ENCODE measurements around the gene PGLYRP4. TPM values are rescaled to one million over a fixed set of nuclear protein-coding genes. Genes with fewer than 3 reads are reported as not detected.
A peak's percentile ranks its signal among the peaks of the same experiment; 100 is the strongest.

Gene PGLYRP4
- total RNA-seq, 1 experiment from 2014 or later: not detected

DNA sequence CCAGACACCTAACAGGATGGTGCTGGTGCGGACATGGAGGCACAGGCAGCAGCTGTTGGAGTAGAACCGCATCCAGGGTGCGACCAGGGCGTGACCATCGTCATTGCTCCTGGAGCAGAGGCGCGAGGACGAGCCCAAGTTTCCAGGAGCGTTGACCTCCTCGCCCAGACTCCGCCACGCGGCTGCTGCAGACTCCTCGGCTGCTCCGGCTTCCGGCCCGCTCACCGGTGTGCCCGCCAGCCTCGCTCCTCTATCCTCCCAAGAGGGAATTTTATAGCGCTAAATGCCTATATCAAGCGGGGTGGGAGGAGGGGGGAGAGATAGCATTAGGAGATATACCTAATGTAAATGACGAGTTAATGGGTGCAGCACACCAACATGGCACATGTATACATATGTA is 32.1 kb upstream of the PGLYRP4 start:
- DNase-seq (ENCODE audit: low spot score): no peak
- BruUV-seq (replicated peaks): no TSS peak
- H3K4me1 ChIP-seq (ENCODE audit: insufficient read depth, low read length, poor library complexity, severe bottlenecking): no peaks in the 10 kb centered on the region
- intact Hi-C loops (cut with micrococcal nuclease; ENCODE audit: unreplicated experiment): no loop called here
- TF ChIP-seq, protein P1, sequence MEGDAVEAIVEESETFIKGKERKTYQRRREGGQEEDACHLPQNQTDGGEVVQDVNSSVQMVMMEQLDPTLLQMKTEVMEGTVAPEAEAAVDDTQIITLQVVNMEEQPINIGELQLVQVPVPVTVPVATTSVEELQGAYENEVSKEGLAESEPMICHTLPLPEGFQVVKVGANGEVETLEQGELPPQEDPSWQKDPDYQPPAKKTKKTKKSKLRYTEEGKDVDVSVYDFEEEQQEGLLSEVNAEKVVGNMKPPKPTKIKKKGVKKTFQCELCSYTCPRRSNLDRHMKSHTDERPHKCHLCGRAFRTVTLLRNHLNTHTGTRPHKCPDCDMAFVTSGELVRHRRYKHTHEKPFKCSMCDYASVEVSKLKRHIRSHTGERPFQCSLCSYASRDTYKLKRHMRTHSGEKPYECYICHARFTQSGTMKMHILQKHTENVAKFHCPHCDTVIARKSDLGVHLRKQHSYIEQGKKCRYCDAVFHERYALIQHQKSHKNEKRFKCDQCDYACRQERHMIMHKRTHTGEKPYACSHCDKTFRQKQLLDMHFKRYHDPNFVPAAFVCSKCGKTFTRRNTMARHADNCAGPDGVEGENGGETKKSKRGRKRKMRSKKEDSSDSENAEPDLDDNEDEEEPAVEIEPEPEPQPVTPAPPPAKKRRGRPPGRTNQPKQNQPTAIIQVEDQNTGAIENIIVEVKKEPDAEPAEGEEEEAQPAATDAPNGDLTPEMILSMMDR (conservative IDR thresholded peaks at IDR 0.05; ENCODE audit: low read depth, low read length): no peak
- no peak for TF ChIP-seq EZH2 (IDR thresholded peaks at IDR 0.05; ENCODE audit: borderline replicate concordance, low read depth, low read length, poor library complexity, severe bottlenecking)
- H3K27ac ChIP-seq (ENCODE audit: low read depth, low read length, poor library complexity, severe bottlenecking): no peak overlapping the region
- CTCF ChIA-PET: no interaction called here
- peaks cover 73% of the 10 kb centered on the region for H3K27me3 ChIP-seq (replicated peaks; ENCODE audit: insufficient read depth, low read depth, low read length, poor library complexity)
- POLR2A ChIA-PET (ENCODE audit: low non-redundant PET): no interaction called here
- H3K9me3 ChIP-seq (ENCODE audit: low read depth, low read length, poor library complexity, severe bottlenecking): peaks cover 7% of the 10 kb centered on the region
- no peaks in the 10 kb centered on the region for H3K36me3 ChIP-seq (ENCODE audit: insufficient read depth, low read length, poor library complexity, severe bottlenecking)
- H3K4me3 ChIP-seq (ENCODE audit: low read depth, low read length, poor library complexity, severe bottlenecking): no peak overlapping the region

DNA sequence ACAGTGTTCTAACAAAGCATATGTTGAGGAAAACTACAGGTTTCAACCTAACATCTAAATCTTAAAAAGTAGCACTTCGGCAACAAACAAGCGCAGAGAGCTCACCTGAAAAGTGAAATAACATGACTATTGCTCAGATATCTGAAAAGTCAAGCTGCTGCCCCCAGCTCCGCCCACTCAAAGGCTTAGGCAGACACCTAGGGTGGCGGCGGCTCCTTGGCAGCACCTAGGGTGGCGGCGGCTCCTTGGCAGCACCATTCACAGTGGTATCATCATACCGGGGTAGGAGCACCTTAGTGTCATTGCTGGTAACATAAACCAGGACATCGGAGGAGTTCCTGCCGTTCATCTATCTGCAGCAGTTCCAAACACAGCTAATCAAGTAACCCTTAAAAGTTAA is 30.9 kb upstream of the PGLYRP4 start:
- DNase-seq (ENCODE audit: low spot score): no peak

DNA sequence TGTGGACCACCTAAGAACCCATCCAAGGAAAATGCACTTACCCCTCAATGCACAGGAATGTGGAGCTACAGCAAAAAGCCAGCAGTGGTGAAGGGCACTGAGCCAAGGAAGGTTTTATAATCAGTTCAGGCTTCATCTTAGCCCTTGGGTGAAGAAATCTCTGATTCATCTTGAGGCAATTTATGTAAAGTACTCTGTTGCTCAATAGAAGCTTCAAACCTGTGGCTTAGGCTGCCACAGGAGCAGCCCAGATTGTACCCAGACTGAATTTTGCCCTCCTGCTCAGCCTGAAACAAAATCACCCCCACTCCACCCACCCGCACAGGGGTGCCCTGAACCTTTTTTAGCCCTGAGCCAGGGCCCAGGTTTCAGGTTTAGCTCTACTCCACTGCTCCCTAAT is 26.9 kb upstream of the PGLYRP4 start, which contains the start of gene S100A12:
Gene S100A12, minus strand, starts transcription at position 111 of the 400 bp plus-strand sequence. CDS start 1,029 bp downstream, outside the sequence.
- DNase-seq (ENCODE audit: low spot score): peak; percentile 30
- no peak within 1 kb of the TSS for H3K4me3 ChIP-seq (ENCODE audit: low read depth, low read length, poor library complexity, severe bottlenecking)
- H3K9me3 ChIP-seq (ENCODE audit: low read depth, low read length, poor library complexity, severe bottlenecking): no peaks in the 10 kb centered on the region
- no peaks in the 10 kb centered on the region for H3K36me3 ChIP-seq (ENCODE audit: insufficient read depth, low read length, poor library complexity, severe bottlenecking)
- ChIA-PET POLR2A (ENCODE audit: low non-redundant PET) (no interaction called here), CTCF (no interaction called here)
- H3K27ac ChIP-seq (ENCODE audit: low read depth, low read length, poor library complexity, severe bottlenecking): no peak within 1 kb of the TSS
- H3K27me3 ChIP-seq (replicated peaks; ENCODE audit: insufficient read depth, low read depth, low read length, poor library complexity): peaks cover 43% of the 10 kb centered on the region
- BruUV-seq (replicated peaks): no TSS peak
- no peaks in the 10 kb centered on the region for H3K4me1 ChIP-seq (ENCODE audit: insufficient read depth, low read length, poor library complexity, severe bottlenecking)
- intact Hi-C loops (cut with micrococcal nuclease; ENCODE audit: unreplicated experiment): no loop called here
- TF ChIP-seq, protein P1 (conservative IDR thresholded peaks at IDR 0.05; ENCODE audit: low read depth, low read length): no peak
- no peak for TF ChIP-seq EZH2 (IDR thresholded peaks at IDR 0.05; ENCODE audit: borderline replicate concordance, low read depth, low read length, poor library complexity, severe bottlenecking)

More for the DNA sequence above, 30.9 kb upstream of the PGLYRP4 start:
- Histone ChIP-seq H3K36me3 (ENCODE audit: insufficient read depth, low read length, poor library complexity, severe bottlenecking) (no peaks in the 10 kb centered on the region), H3K4me1 (ENCODE audit: insufficient read depth, low read length, poor library complexity, severe bottlenecking) (no peaks in the 10 kb centered on the region), H3K27me3 (replicated peaks; ENCODE audit: insufficient read depth, low read depth, low read length, poor library complexity) (peaks cover 64% of the 10 kb centered on the region), H3K27ac (ENCODE audit: low read depth, low read length, poor library complexity, severe bottlenecking) (no peak overlapping the region), H3K9me3 (ENCODE audit: low read depth, low read length, poor library complexity, severe bottlenecking) (peaks cover 7% of the 10 kb centered on the region), H3K4me3 (ENCODE audit: low read depth, low read length, poor library complexity, severe bottlenecking) (no peak overlapping the region)
- ChIA-PET CTCF (no interaction called here), POLR2A (ENCODE audit: low non-redundant PET) (no interaction called here)
- BruUV-seq (replicated peaks): no TSS peak
- intact Hi-C loops (cut with micrococcal nuclease; ENCODE audit: unreplicated experiment): no loop called here
- no peak for TF ChIP-seq EZH2 (IDR thresholded peaks at IDR 0.05; ENCODE audit: borderline replicate concordance, low read depth, low read length, poor library complexity, severe bottlenecking)
- TF ChIP-seq, protein P1 (conservative IDR thresholded peaks at IDR 0.05; ENCODE audit: low read depth, low read length): no peak

All from A673 (cell line).